HEK293T (cell line): ENCODE results near the gene PSMB9.

Experiments
- ARNT ChIP-seq: fragments of 450-650 bp; IDR thresholded peaks from 2 replicates; pipeline ENCODE4 v1.6.1; 2017; ENCODE audit warnings: mild to moderate bottlenecking
- ELF4 ChIP-seq: fragments of 450-650 bp; IDR thresholded peaks from 2 replicates; pipeline ENCODE4 v1.6.1; 2017; ENCODE audit warnings: antibody characterized with exemption
- FOXM1 ChIP-seq: fragments of 450-650 bp; IDR thresholded peaks from 2 replicates; pipeline ENCODE4 v1.6.1; 2017; ENCODE audit warnings: mild to moderate bottlenecking, borderline replicate concordance
- HDGF ChIP-seq: fragments of 450-650 bp; IDR thresholded peaks from 2 replicates; pipeline ENCODE4 v1.6.1; 2017; ENCODE audit warnings: antibody characterized with exemption, borderline replicate concordance
- SP1 ChIP-seq: fragments of 450-650 bp; IDR thresholded peaks from 2 replicates; pipeline ENCODE4 v1.6.1; 2017
- TARDBP ChIP-seq: fragments of 450-650 bp; IDR thresholded peaks from 2 replicates; pipeline ENCODE4 v1.6.1; 2016

GRCh38 chr6:32830936-32831335 is 23.1 kb upstream of the PSMB9 start:
- TF ChIP-seq ELF4, result no peak
- no peak for TF ChIP-seq HDGF
- TF ChIP-seq FOXM1, result no peak
- TF ChIP-seq SP1, result no peak
- no peak for TF ChIP-seq TARDBP
- TF ChIP-seq ARNT, result no peak
